GM10248 (cell line): Measurements from ENCODE around the gene INPP5F.

Source experiments
- CTCF ChIA-PET: fragments of 300-600 bp; sonication (Branson Sonifier 250); formaldehyde crosslinking; extraction: SDS; loops from one replicate; lab custom pipeline; 2021; ENCODE audit warnings: antibody characterized with exemption; lab: Yijun Ruan, JAX
- POLR2A ChIA-PET: fragments of 350-650 bp; sonication (Branson Sonifier 250); formaldehyde crosslinking; extraction: SDS; loops from one replicate; lab custom pipeline; 2020; ENCODE audit warnings: antibody characterized with exemption; lab: Yijun Ruan, JAX
- DNase-seq: peaks from one replicate; pipeline ENCODE4 v3.0.0; 2012; ENCODE audit errors: extremely low spot score
- TF ChIP-seq, protein P1 (sequence below): IDR thresholded peaks from 2 replicates; pipeline ENCODE4 v1.5.1; 2012; ENCODE audit warnings: mild to moderate bottlenecking, low read depth; ENCODE audit errors: extremely low read depth, missing control alignments, control extremely low read depth

INPP5F gene

DNA sequence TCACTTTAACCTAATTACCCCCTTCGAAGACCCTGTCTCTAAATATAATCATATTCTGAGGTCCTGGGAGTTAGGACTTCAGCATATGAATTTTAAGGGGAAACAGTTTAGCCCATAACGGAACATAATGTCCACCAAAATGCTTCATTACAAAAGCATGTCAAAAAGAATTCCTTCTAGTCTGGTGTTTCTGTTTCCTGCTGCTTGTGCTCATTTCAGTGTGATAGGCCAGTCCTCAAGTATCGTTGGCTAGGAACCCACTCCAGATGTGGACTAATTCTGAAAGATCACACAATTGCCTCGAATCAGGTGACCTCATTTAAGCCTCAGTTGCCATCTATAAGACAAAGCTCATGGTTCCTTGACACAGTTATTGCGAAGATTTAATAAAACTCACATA lies 29.6 kb downstream of the INPP5F start:
- ChIA-PET CTCF (interaction anchor here (1.8 to 9.0 kb wide), 2 partner anchors 68 to 105 kb away, joined by 6 to 113 read pairs; no protein-coding TSS in a partner anchor), POLR2A (no interaction called here)
- DNase-seq: no peak
- TF ChIP-seq, protein P1, sequence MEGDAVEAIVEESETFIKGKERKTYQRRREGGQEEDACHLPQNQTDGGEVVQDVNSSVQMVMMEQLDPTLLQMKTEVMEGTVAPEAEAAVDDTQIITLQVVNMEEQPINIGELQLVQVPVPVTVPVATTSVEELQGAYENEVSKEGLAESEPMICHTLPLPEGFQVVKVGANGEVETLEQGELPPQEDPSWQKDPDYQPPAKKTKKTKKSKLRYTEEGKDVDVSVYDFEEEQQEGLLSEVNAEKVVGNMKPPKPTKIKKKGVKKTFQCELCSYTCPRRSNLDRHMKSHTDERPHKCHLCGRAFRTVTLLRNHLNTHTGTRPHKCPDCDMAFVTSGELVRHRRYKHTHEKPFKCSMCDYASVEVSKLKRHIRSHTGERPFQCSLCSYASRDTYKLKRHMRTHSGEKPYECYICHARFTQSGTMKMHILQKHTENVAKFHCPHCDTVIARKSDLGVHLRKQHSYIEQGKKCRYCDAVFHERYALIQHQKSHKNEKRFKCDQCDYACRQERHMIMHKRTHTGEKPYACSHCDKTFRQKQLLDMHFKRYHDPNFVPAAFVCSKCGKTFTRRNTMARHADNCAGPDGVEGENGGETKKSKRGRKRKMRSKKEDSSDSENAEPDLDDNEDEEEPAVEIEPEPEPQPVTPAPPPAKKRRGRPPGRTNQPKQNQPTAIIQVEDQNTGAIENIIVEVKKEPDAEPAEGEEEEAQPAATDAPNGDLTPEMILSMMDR: no peak

DNA sequence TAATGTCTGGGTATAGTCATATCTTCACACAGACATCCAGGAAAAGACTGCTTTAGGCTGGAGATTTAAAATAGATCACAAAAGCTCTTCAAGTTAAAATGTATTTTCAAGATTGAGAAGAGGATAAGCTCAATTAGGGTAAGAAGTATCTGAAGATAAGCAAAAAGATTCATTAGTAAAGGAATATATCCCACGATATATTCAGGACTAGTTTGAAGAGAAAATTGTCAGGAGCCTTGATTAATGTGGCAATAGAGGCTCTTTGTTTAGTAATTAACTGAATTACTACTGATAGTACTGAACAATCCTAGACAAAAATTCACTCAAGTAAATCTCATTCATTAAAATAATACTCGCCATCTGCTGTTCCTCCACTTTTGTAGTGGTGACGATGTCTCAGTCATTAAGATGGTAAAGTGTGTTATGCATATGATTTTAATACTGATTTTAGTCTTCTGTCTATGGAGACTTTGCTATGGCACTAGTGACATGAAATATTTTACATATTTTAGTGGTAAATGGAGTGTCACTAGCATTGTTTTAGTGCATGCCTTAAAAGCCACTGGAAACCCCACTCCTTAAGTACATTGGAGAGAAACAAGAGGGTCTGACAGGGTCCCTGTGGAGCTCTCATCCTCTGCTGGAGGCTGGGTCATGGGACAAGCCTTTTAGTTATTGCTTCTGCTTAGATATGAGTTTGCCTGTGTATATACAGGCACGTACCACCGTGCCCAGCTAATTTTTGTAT lies 32.8 kb downstream of the INPP5F start:
- CTCF ChIA-PET: interaction anchor here (1.3 to 4.8 kb wide), 6 partner anchors 7 to 101 kb away, joined by 5 to 33 read pairs (median 10); no protein-coding TSS in a partner anchor
- DNase-seq: no peak
- TF ChIP-seq, protein P1: no peak
- POLR2A ChIA-PET: no interaction called here

DNA sequence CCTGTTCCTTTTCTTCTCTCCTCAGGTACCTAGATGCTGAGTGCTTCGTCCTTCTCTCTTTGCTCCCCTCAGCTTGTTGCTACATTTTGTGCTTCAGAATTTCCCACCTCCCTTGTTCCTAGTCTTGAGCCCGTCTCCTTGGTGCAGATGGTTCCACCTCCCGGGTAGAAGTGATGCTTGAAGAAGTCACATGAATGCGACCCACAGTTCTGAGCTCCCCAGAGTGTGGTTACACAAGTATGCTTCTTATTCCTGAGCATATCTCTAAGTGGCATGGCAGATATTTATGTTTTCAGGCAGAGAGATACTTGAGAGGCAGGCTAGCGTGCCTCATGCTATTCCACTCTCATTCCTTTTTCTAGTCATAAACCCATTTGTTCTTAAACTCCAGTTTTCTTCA lies 34.0 kb downstream of the INPP5F start:
- DNase-seq: no peak
- ChIA-PET POLR2A (no interaction called here), CTCF (interaction anchor here (1.0 to 4.8 kb wide), 4 partner anchors 8 to 100 kb away, joined by 3 to 33 read pairs (median 12); no protein-coding TSS in a partner anchor)
- TF ChIP-seq, protein P1: no peak

DNA sequence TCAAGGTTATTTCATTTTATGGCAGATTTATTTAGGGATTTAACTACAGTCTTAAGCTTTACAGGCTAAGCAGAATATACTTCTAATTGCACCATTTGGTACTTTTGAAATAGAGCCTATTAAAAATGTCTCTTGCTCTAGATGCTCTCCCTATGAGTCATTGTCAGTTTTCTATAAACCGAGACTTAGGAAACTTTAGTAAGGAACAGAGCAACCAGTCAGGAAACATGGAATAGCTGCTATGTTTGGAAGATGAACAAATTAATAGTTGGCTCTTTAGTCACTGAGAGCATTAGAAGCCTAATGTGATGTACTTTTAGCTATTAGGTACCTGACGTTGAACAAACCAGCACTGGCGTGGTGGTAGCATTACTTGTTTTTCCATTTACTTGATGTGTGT lies 35.3 kb downstream of the INPP5F start:
- TF ChIP-seq, protein P1: no peak
- DNase-seq: no peak
- CTCF ChIA-PET: interaction anchor here (0.9 to 4.8 kb wide), 6 partner anchors 10 to 99 kb away, joined by 3 to 33 read pairs (median 4); partner anchors contain the start of gene INPP5F
- POLR2A ChIA-PET: no interaction called here

DNA sequence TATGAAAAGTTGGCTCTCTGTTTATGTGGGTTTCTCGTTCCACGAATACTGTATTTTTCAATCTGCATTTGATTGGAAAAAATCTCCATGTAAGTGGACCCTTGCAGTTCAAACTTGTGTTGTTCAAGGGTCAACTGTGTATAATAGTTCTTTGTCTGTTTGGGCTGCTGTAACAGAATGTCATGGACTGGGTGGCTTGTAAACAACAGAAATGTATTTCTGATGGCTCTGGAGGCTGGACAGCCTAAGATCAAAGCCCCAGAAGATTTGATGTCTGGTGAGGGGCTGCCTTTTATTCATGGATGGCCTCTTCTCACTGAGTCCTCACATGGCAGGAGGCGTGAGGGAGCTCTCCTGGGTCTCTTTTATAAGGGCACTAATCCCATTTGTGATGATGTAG lies 36.2 kb downstream of the INPP5F start:
- POLR2A ChIA-PET: no interaction called here
- CTCF ChIA-PET: interaction anchor here (1.4 to 3.9 kb wide), 3 partner anchors 12 to 36 kb away, joined by 3 to 37 read pairs (median 4); partner anchors contain the start of gene INPP5F
- TF ChIP-seq, protein P1: no peak
- DNase-seq: no peak

DNA sequence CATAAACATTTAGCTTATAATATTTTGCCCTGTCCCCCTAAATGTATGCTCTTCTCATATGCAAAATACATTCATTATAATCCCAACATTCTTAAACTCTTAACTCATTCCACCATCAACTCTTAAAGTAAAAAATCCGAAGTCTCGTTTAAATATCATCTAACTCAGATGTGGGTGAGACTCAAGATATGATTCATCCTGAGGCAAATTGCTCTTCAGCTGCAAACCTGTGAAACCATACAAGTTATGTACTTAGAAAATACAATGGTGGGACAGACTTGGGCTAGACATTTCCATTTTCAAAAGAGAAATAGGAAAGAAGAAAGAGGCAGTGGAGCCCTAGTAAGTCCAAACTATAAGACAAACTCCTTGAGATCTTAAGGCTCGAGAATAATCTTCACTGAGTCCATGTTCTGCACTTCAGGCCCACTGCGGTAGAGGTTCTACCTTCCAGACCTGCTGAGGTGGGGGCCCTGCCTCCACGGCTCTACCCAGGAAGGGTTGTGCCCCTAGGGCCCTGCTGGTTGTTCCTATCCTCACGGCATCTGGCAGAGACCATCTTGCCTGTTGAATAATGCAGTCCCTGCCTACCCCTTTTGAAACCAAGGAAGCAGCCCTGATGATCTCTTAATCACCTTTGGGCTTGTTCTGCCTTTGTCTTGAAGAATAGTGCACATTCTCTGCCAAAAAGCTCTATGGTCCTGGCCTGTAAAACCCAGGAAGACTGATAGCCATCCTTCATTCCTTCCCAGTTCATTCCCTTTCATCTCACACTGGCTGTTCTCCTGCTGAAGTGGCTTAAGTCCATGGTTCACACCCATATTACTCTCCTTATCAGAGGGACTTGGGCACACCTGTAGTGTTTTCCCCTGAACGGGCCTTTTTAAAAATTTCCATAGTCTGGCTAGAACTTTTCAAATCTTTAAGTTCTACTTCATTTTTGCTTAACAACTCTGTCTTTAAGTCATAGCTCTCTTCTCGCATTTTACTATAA lies 37.3 kb downstream of the INPP5F start:
- POLR2A ChIA-PET: no interaction called here
- TF ChIP-seq, protein P1: no peak
- CTCF ChIA-PET: interaction anchor here (1.5 to 3.9 kb wide), 3 partner anchors 10 to 37 kb away, joined by 3 to 37 read pairs (median 10); no protein-coding TSS in a partner anchor
- DNase-seq: no peak
